ENCODE measurements around the gene NPW.
A peak's percentile ranks its signal among the peaks of the same experiment; 100 is the strongest.

The NPW gene

GRCh38 chr16:2019518-2019920 is at the start of gene NPW:
Gene NPW, plus strand, starts transcription at chr16:2019785.
- no peak for DNase-seq

- peak; percentile 81 for DNase-seq
Measured at GRCh38 chr16:1971796-1972489, 47.6 kb upstream of the NPW start, which contains the start of gene TBL3. Gene TBL3, plus strand, starts transcription at chr16:1972053. Its CDS starts 112 bp downstream, at chr16:1972165.

- DNase-seq, result no peak
Measured at GRCh38 chr16:1972490-1972877, 47.1 kb upstream of the NPW start.

GRCh38 chr16:1973461-1974156 is 46.0 kb upstream of the NPW start:
- no peak for DNase-seq

GRCh38 chr16:1974157-1975070 is 45.2 kb upstream of the NPW start:
- no peak for DNase-seq

- DNase-seq, result no peak
Measured at GRCh38 chr16:1975432-1976215, 44.0 kb upstream of the NPW start.

GRCh38 chr16:1976216-1976520 is 43.4 kb upstream of the NPW start:
- no peak for DNase-seq

- DNase-seq, result no peak
Measured at GRCh38 chr16:1976951-1977874, 42.4 kb upstream of the NPW start.

GRCh38 chr16:1977875-1978268 is 41.7 kb upstream of the NPW start:
- DNase-seq, result no peak

- DNase-seq, result no peak
Measured at GRCh38 chr16:1978476-1979120, 41.0 kb upstream of the NPW start.

- DNase-seq, result no peak
Measured at GRCh38 chr16:1979271-1980029, 40.1 kb upstream of the NPW start.

- no peak for DNase-seq
Measured at GRCh38 chr16:1980030-1980769, 39.4 kb upstream of the NPW start.

GRCh38 chr16:1980770-1981087 is 38.9 kb upstream of the NPW start:
- no peak for DNase-seq

GRCh38 chr16:1981398-1981836 is 38.2 kb upstream of the NPW start, which contains the start of gene NOXO1:
Gene NOXO1, minus strand, starts transcription at chr16:1981469. Its CDS starts 290 bp downstream, at chr16:1981179.
- DNase-seq, result no peak

- no peak for DNase-seq
Measured at GRCh38 chr16:1982013-1982433, 37.6 kb upstream of the NPW start.

GRCh38 chr16:1982991-1983543 is 36.5 kb upstream of the NPW start:
- DNase-seq, result no peak

- peak; percentile 73 for DNase-seq
Measured at GRCh38 chr16:1983544-1984346, 35.8 kb upstream of the NPW start, which contains the start of gene GFER. Gene GFER, plus strand, starts transcription at chr16:1984193. Its CDS starts 26 bp downstream, at chr16:1984219.
